CD14-positive monocyte (primary cell): Measurements from ENCODE around the gene PHB1. TPM values are rescaled to one million over a fixed set of nuclear protein-coding genes. Genes with fewer than 3 reads are reported as not detected.

ENCODE experiments used
- DNase-seq, 3 donors: peaks; one replicate each; pipeline ENCODE4 v3.0.0-alpha.2; 2011 to 2022
- H2AFZ ChIP-seq: 2 replicates; pipeline ENCODE4 v1.6.0; 2012; ENCODE audit warnings: mild to moderate bottlenecking, low read depth, low read length, inconsistent platforms; ENCODE audit not compliant: insufficient read depth, poor library complexity, severe bottlenecking
- H3K27ac ChIP-seq, 2 donors: 1 replicate in 1 of 2; 2 replicates in 1 of 2; pipeline ENCODE4 v1.5.1; 2012 to 2013; ENCODE audit warnings: low read length in 2 of 2, control low read depth in 1 of 2, inconsistent platforms in 1 of 2, low read depth in 1 of 2, mild to moderate bottlenecking in 1 of 2
- H3K27me3 ChIP-seq, 2 donors: one replicate each; pipeline versions ENCODE4 v1.6.0 to v1.6.1; 2011 to 2013; ENCODE audit warnings: low read length in 2 of 2; ENCODE audit not compliant: control insufficient read depth in 2 of 2, insufficient read depth in 2 of 2
- H3K36me3 ChIP-seq, 2 donors: replicated peaks in 1 of 2; 1 replicate in 1 of 2; 2 replicates in 1 of 2; pipeline versions ENCODE4 v1.5.1 to v1.6.1; 2012 to 2013; ENCODE audit warnings: low read length in 2 of 2, control low read depth in 1 of 2, inconsistent platforms in 1 of 2, mild to moderate bottlenecking in 1 of 2; ENCODE audit not compliant: insufficient read depth in 2 of 2, control insufficient read depth in 1 of 2
- H3K4me1 ChIP-seq, 2 donors: 1 replicate in 1 of 2; 2 replicates in 1 of 2; pipeline versions ENCODE4 v1.5.1 to v1.6.1; 2012 to 2013; ENCODE audit warnings: low read length in 2 of 2, control low read depth in 1 of 2, inconsistent platforms in 1 of 2, mild to moderate bottlenecking in 1 of 2, moderate library complexity in 1 of 2; ENCODE audit not compliant: insufficient read depth in 2 of 2, control insufficient read depth in 1 of 2
- H3K4me2 ChIP-seq: replicated peaks from 2 replicates; pipeline ENCODE3; 2012; ENCODE audit warnings: low read length, moderate library complexity, mild to moderate bottlenecking; ENCODE audit not compliant: poor library complexity, severe bottlenecking; ENCODE audit errors: extremely low read depth
- H3K4me3 ChIP-seq, 3 experiments: fragments of 200-600 bp in 1 of 3; sonication (generic) in 1 of 3; replicated peaks in 1 of 3; 1 replicate in 2 of 3; 2 replicates in 1 of 3; pipeline ENCODE4 v1.5.1; 2011 to 2013; ENCODE audit warnings: low read length in 3 of 3, mild to moderate bottlenecking in 3 of 3, control low read depth in 2 of 3, low read depth in 2 of 3, inconsistent platforms in 1 of 3, moderate library complexity in 1 of 3
- H3K79me2 ChIP-seq: 2 replicates; pipeline ENCODE4 v1.6.0; 2012; ENCODE audit warnings: mild to moderate bottlenecking, control low read depth, inconsistent platforms, low read length, moderate library complexity; ENCODE audit not compliant: insufficient read depth
- H3K9ac ChIP-seq: 2 replicates; pipeline ENCODE4 v1.6.0; 2017; ENCODE audit warnings: low read length, mild to moderate bottlenecking; ENCODE audit not compliant: insufficient read depth, poor library complexity, severe bottlenecking
- H3K9me3 ChIP-seq, 2 donors: replicated peaks in 1 of 2; 1 replicate in 1 of 2; 2 replicates in 1 of 2; pipeline versions ENCODE4 v1.5.1 to v1.6.1; 2012 to 2013; ENCODE audit warnings: low read length in 2 of 2, control low read depth in 1 of 2; ENCODE audit not compliant: control insufficient read depth in 1 of 2, insufficient read depth in 1 of 2
- H4K20me1 ChIP-seq: 2 replicates; pipeline ENCODE4 v1.6.0; 2012; ENCODE audit warnings: mild to moderate bottlenecking, low read length, control low read depth, moderate library complexity; ENCODE audit not compliant: insufficient read depth
- H3K27ac Mint-ChIP-seq, 7 donors: one replicate each; pipeline ENCODE4 v1.8.0; 2020; ENCODE audit warnings: mild to moderate bottlenecking in 7 of 7, mixed read lengths in 7 of 7, moderate library complexity in 6 of 7, inconsistent platforms in 2 of 7
- H3K27me3 Mint-ChIP-seq, 3 donors: one replicate each; pipeline ENCODE4 v1.8.0; 2021 to 2022; ENCODE audit warnings: low read depth in 3 of 3, mild to moderate bottlenecking in 3 of 3, mixed read lengths in 3 of 3, moderate library complexity in 3 of 3, inconsistent platforms in 1 of 3
- H3K36me3 Mint-ChIP-seq, 2 donors: one replicate each; pipeline ENCODE4 v1.8.0; 2020; ENCODE audit warnings: mixed read lengths in 2 of 2, inconsistent platforms in 1 of 2, mild to moderate bottlenecking in 1 of 2
- H3K4me1 Mint-ChIP-seq: one replicate; pipeline ENCODE4 v1.8.0; 2020; ENCODE audit warnings: mild to moderate bottlenecking, mixed read lengths
- H3K4me3 Mint-ChIP-seq, 2 donors: one replicate each; pipeline ENCODE4 v1.8.0; 2020; ENCODE audit warnings: mild to moderate bottlenecking in 2 of 2, mixed read lengths in 2 of 2, moderate library complexity in 1 of 2
- H3K9me3 Mint-ChIP-seq, 7 donors: one replicate each; pipeline ENCODE4 v1.8.0; 2020 to 2022; ENCODE audit warnings: mixed read lengths in 7 of 7, mild to moderate bottlenecking in 6 of 7, moderate library complexity in 6 of 7, inconsistent platforms in 2 of 7
- CTCF ChIP-seq: fragments of 200-600 bp; IDR thresholded peaks from one replicate; pipeline ENCODE4 v1.8.0; 2022; ENCODE audit warnings: antibody characterized with exemption, mild to moderate bottlenecking
- WGBS: methylation state at CpG from one replicate; pipeline ENCODE4 v1.1.5; 2013; ENCODE audit warnings: missing lambda C conversion rate; ENCODE audit not compliant: insufficient coverage; 5-methylcytosine and 5-hydroxymethylcytosine counted together
- intact Hi-C, 2 donors: fragments of 100-400 bp; cut with micrococcal nuclease; formaldehyde crosslinking; loops; one replicate each; pipeline versions ENCODE4 v1.15.0 to v1.15.1; 2023
- polyA minus RNA-seq: library from RNA; depleted of rRNA, polyadenylated mRNA; stranded (reverse); fragments of >200 nt; gene quantifications from 2 replicates; pipeline ENCODE4 v1.2.3, GENCODE V29; 2012
- polyA plus RNA-seq, 3 donors: library from polyadenylated mRNA; depleted of rRNA in 1 of 3; unstranded in 2 of 3; stranded (reverse) in 1 of 3; fragments of 300-500 nt in 2 of 3; fragments of >200 nt in 1 of 3; fragmentation: Illumina TruSeq in 2 of 3; gene quantifications; 1 replicate in 2 of 3; 2 replicates in 1 of 3; pipeline ENCODE4 v1.2.3, GENCODE V29; 2012 to 2021
- total RNA-seq, 12 experiments: library from RNA in 1 of 12; stranded (reverse) in 1 of 12; fragments of 120-200 nt in 1 of 12; gene quantifications; one replicate each; pipeline ENCODE4 v1.2.4 and lab custom pipeline; 2013 to 2026; ENCODE audit warnings: mixed read lengths in 6 of 12, inconsistent platforms in 1 of 12

The PHB1 gene
- 57.1 TPM for total RNA-seq (2013)
- polyA plus RNA-seq (10 to 100 TPM; 57.1 to 89.2 (median 83.9) TPM), polyA minus RNA-seq (20.1 and 41.6 TPM in 2 replicates), total RNA-seq (lab: John Stamatoyannopoulos, UW) (3.0 to 26.3 (median 18.7) reads per million in 11 experiments)

- Histone ChIP-seq H3K4me2 (peak within 1 kb of the TSS; percentile 99), H3K27me3 (no peaks in the 10 kb centered on the region), H3K36me3 (peaks cover 30 to 33% of the 10 kb centered on the region in 2 donors), H3K4me1 (peaks cover 15 to 18% of the 10 kb centered on the region in 2 donors), H2AFZ (peak within 1 kb of the TSS; percentile 89), H3K9me3 (no peaks in the 10 kb centered on the region), H4K20me1 (no peaks in the 10 kb centered on the region), H3K9ac (peak within 1 kb of the TSS; percentile 62), H3K27ac (peak within 1 kb of the TSS in 1 of 2 donors; percentile 63), H3K79me2 (peaks cover 14% of the 10 kb centered on the region), H3K4me3 (peak within 1 kb of the TSS; percentile 58 to 98 (median 81))
- Mint-ChIP-seq H3K9me3 (peaks cover 0 to 2% (median 0%) of the 10 kb centered on the region in 7 donors), H3K36me3 (peaks cover 24 to 29% of the 10 kb centered on the region in 2 donors), H3K4me1 (peaks cover 19% of the 10 kb centered on the region), H3K27me3 (peaks cover 4 to 7% (median 6%) of the 10 kb centered on the region in 3 donors), H3K4me3 (peak within 1 kb of the TSS; percentile 98 to 100), H3K27ac (peak within 1 kb of the TSS; percentile 80 to 96 (median 90))
- 0% methylated on average over 25 of the region's 30 CpGs for WGBS
- peak; percentile 94 to 98 (median 94) for DNase-seq
- TF ChIP-seq CTCF = no peak
- intact Hi-C loops = loop anchor here in 1 of 2 donors (5.0 kb wide), 1 partner anchor 373 kb away; the partner anchor contains the start of gene KAT7
Measured at GRCh38 chr17:49414622-49415350, at the start of gene PHB1. PHB1 (minus strand) TSS chr17:49414882; CDS start chr17:49413264, 1,618 bp downstream.

GRCh38 chr17:49464049-49464448, 49.4 kb upstream of the PHB1 start:
- Mint-ChIP-seq H3K4me1 (no peaks in the 10 kb centered on the region), H3K27ac (no peak overlapping the region), H3K36me3 (no peaks in the 10 kb centered on the region), H3K9me3 (peaks cover 2 to 13% (median 6%) of the 10 kb centered on the region in 7 donors), H3K27me3 (peaks cover 35 to 45% (median 45%) of the 10 kb centered on the region in 3 donors), H3K4me3 (no peak overlapping the region)
- Histone ChIP-seq H3K9me3 (peaks cover 4 to 8% of the 10 kb centered on the region in 2 donors), H3K27ac (no peak overlapping the region), H3K4me1 (no peaks in the 10 kb centered on the region), H3K9ac (no peak overlapping the region), H3K4me3 (no peak overlapping the region), H3K4me2 (no peak overlapping the region), H4K20me1 (no peaks in the 10 kb centered on the region), H3K36me3 (no peaks in the 10 kb centered on the region), H3K27me3 (peaks cover 3 to 36% of the 10 kb centered on the region in 2 donors), H3K79me2 (no peaks in the 10 kb centered on the region), H2AFZ (no peak overlapping the region)
- no peak for DNase-seq
- intact Hi-C loops = no loop called here
- WGBS = 100% methylated on average over 2 of the region's 2 CpGs
- TF ChIP-seq CTCF = no peak
